ENCODE results near the gene RSPH4A. TPM values are rescaled to one million over a fixed set of nuclear protein-coding genes. Genes with fewer than 3 reads are reported as not detected.

Gene RSPH4A
- total RNA-seq, 1 donor from 2014 or later: 0.26 TPM

- no peak overlapping the region for H3K4me3 ChIP-seq (ENCODE audit: low read depth, low read length)
- no peaks in the 10 kb centered on the region for H3K36me3 ChIP-seq (ENCODE audit: control insufficient read depth, insufficient read depth, low read length)
- DNase-seq (ENCODE audit: low read depth) (no peak), FAIRE-seq (no peak)
- no peak for TF ChIP-seq CTCF (IDR thresholded peaks at IDR 0.05; ENCODE audit: insufficient read depth, low read length, severe bottlenecking)
- H3K27me3 ChIP-seq (ENCODE audit: control insufficient read depth, insufficient read depth, low read length): no peaks in the 10 kb centered on the region
These were observed 15.2 kb downstream of the RSPH4A start for GRCh38 chr6:116631379-116631990.

GRCh38 chr6:116633685-116634084, 17.4 kb downstream of the RSPH4A start:
- DNase-seq (ENCODE audit: low read depth): no peak

GRCh38 chr6:116648156-116648555, 31.9 kb downstream of the RSPH4A start:
- Histone ChIP-seq H3K27me3 (ENCODE audit: control insufficient read depth, insufficient read depth, low read length) (no peaks in the 10 kb centered on the region), H3K4me3 (ENCODE audit: low read depth, low read length) (no peak overlapping the region), H3K36me3 (ENCODE audit: control insufficient read depth, insufficient read depth, low read length) (no peaks in the 10 kb centered on the region)
- FAIRE-seq (no peak), DNase-seq (ENCODE audit: low read depth) (no peak)
- no peak for TF ChIP-seq CTCF (IDR thresholded peaks at IDR 0.05; ENCODE audit: insufficient read depth, low read length, severe bottlenecking)

More at GRCh38 chr6:116633685-116634084, 17.4 kb downstream of the RSPH4A start:
- no peak for FAIRE-seq
- TF ChIP-seq CTCF (IDR thresholded peaks at IDR 0.05; ENCODE audit: insufficient read depth, low read length, severe bottlenecking): peak; percentile 27
- Histone ChIP-seq H3K27me3 (ENCODE audit: control insufficient read depth, insufficient read depth, low read length) (no peaks in the 10 kb centered on the region), H3K36me3 (ENCODE audit: control insufficient read depth, insufficient read depth, low read length) (no peaks in the 10 kb centered on the region), H3K4me3 (ENCODE audit: low read depth, low read length) (no peak overlapping the region)

- Histone ChIP-seq H3K4me3 (ENCODE audit: low read depth, low read length) (no peak overlapping the region), H3K36me3 (ENCODE audit: control insufficient read depth, insufficient read depth, low read length) (no peaks in the 10 kb centered on the region), H3K27me3 (ENCODE audit: control insufficient read depth, insufficient read depth, low read length) (no peaks in the 10 kb centered on the region)
- DNase-seq (ENCODE audit: low read depth) (no peak), FAIRE-seq (no peak)
- TF ChIP-seq CTCF (IDR thresholded peaks at IDR 0.05; ENCODE audit: insufficient read depth, low read length, severe bottlenecking): no peak
These were observed 32.9 kb downstream of the RSPH4A start for GRCh38 chr6:116649129-116649528.

GRCh38 chr6:116651916-116652315, 35.6 kb downstream of the RSPH4A start:
- no peak for TF ChIP-seq CTCF (IDR thresholded peaks at IDR 0.05; ENCODE audit: insufficient read depth, low read length, severe bottlenecking)
- Histone ChIP-seq H3K27me3 (ENCODE audit: control insufficient read depth, insufficient read depth, low read length) (no peaks in the 10 kb centered on the region), H3K36me3 (ENCODE audit: control insufficient read depth, insufficient read depth, low read length) (no peaks in the 10 kb centered on the region), H3K4me3 (ENCODE audit: low read depth, low read length) (no peak overlapping the region)
- FAIRE-seq (no peak), DNase-seq (ENCODE audit: low read depth) (no peak)

- no peak for TF ChIP-seq CTCF (IDR thresholded peaks at IDR 0.05; ENCODE audit: insufficient read depth, low read length, severe bottlenecking)
- FAIRE-seq (no peak), DNase-seq (ENCODE audit: low read depth) (no peak)
- H3K27me3 ChIP-seq (ENCODE audit: control insufficient read depth, insufficient read depth, low read length): no peaks in the 10 kb centered on the region
- H3K4me3 ChIP-seq (ENCODE audit: low read depth, low read length): no peak overlapping the region
- no peaks in the 10 kb centered on the region for H3K36me3 ChIP-seq (ENCODE audit: control insufficient read depth, insufficient read depth, low read length)
These were observed 45.3 kb downstream of the RSPH4A start for GRCh38 chr6:116661594-116661993.

All from bronchial epithelial cell (primary cell).